Gastroesophageal sphincter (tissue), 4 donors: Measurements from ENCODE around the gene CHRND. TPM values are rescaled to one million over a fixed set of nuclear protein-coding genes. Genes with fewer than 3 reads are reported as not detected.

ENCODE experiments used
- ATAC-seq: fragments of 150-250 bp; one replicate; pipeline ENCODE4 v1.9.1; 2016; ENCODE audit warnings: mild to moderate bottlenecking, moderate library complexity
- H3K27ac ChIP-seq, 4 donors: fragments of 200-600 bp; sonication (generic) in 3 of 4; 1 replicate in 3 of 4; 2 replicates in 1 of 4; pipeline ENCODE4 v1.5.1; 2016 to 2019
- H3K27me3 ChIP-seq: fragments of 200-600 bp; sonication (generic); one replicate; pipeline ENCODE4 v1.5.1; 2019
- H3K36me3 ChIP-seq, 2 donors: fragments of 200-600 bp; sonication (generic); one replicate each; pipeline ENCODE4 v1.5.1; 2019; ENCODE audit warnings: control low read depth in 1 of 2
- H3K4me1 ChIP-seq, 3 donors: fragments of 200-600 bp; sonication (generic); 1 replicate in 2 of 3; 2 replicates in 1 of 3; pipeline ENCODE4 v1.5.1; 2016 to 2019; ENCODE audit warnings: control low read depth in 2 of 3
- H3K4me3 ChIP-seq, 2 donors: fragments of 200-600 bp; sonication (generic); one replicate each; pipeline ENCODE4 v1.5.1; 2019; ENCODE audit warnings: mild to moderate bottlenecking in 1 of 2, moderate library complexity in 1 of 2
- H3K9me3 ChIP-seq, 3 donors: fragments of 200-600 bp; sonication (generic); one replicate each; pipeline ENCODE4 v1.5.1; 2017 to 2019; ENCODE audit warnings: control low read depth in 2 of 3
- CTCF ChIP-seq, 4 experiments: fragments of 200-600 bp in 2 of 4; fragments of 450-650 bp in 2 of 4; sonication (generic) in 1 of 4; IDR thresholded peaks; one replicate each; pipeline ENCODE4 v1.5.1; 2017 to 2019; ENCODE audit warnings: antibody characterized with exemption in 4 of 4, mild to moderate bottlenecking in 2 of 4, moderate library complexity in 2 of 4
- EP300 ChIP-seq: sonication (generic); formaldehyde crosslinking; IDR thresholded peaks from one replicate; pipeline ENCODE4 v1.6.1; 2017; ENCODE audit warnings: antibody characterized with exemption, mild to moderate bottlenecking
- POLR2A ChIP-seq, 2 donors: fragments of 450-650 bp; IDR thresholded peaks; one replicate each; pipeline ENCODE4 v1.6.1; 2017; ENCODE audit warnings: antibody characterized with exemption in 2 of 2, mild to moderate bottlenecking in 2 of 2, moderate library complexity in 1 of 2
- POLR2AphosphoS5 ChIP-seq: sonication (generic); formaldehyde crosslinking; IDR thresholded peaks from one replicate; pipeline ENCODE4 v1.6.1; 2017; ENCODE audit warnings: antibody characterized with exemption
- WGBS, 2 donors: methylation state at CpG; one replicate each; pipeline ENCODE4 v1.1.5; 2018; ENCODE audit warnings: low coverage in 1 of 2; 5-methylcytosine and 5-hydroxymethylcytosine counted together
- total RNA-seq, 4 donors: library from RNA; depleted of rRNA; stranded (reverse); fragments of >200 nt; gene quantifications; one replicate each; pipeline ENCODE4 v1.1.0, GENCODE V29; 2016

CHRND gene
- total RNA-seq, 4 donors from 2014 or later = not detected

- H3K36me3 ChIP-seq = peaks cover 0 to 18% of the 10 kb centered on the region in 2 donors
- 93 to 94% methylated on average over 8 to 12 of the region's 14 CpGs for WGBS, 2 donors
- H3K27ac ChIP-seq = no peak overlapping the region
- TF ChIP-seq POLR2AphosphoS5 = no peak
- ATAC-seq = no peak
- no peaks in the 10 kb centered on the region for H3K4me1 ChIP-seq
- peaks cover 32% of the 10 kb centered on the region for H3K27me3 ChIP-seq
- no peak overlapping the region for H3K4me3 ChIP-seq
- no peaks in the 10 kb centered on the region for H3K9me3 ChIP-seq
Observed at GRCh38 chr2:232543491-232543890, 17.5 kb downstream of the CHRND start.

GRCh38 chr2:232543928-232544631, 18.1 kb downstream of the CHRND start:
- TF ChIP-seq EP300 = no peak
- TF ChIP-seq POLR2AphosphoS5 = no peak
- no peak for TF ChIP-seq CTCF (IDR thresholded peaks at IDR 0.05)
- TF ChIP-seq POLR2A (IDR thresholded peaks at IDR 0.05) = no peak
- 83 to 95% methylated on average over 3 of the region's 19 CpGs for WGBS, 2 donors

GRCh38 chr2:232544674-232545073, 18.7 kb downstream of the CHRND start:
- no peak for ATAC-seq
- H3K36me3 ChIP-seq = peaks cover 0 to 18% of the 10 kb centered on the region in 2 donors
- H3K27ac ChIP-seq = no peak overlapping the region
- TF ChIP-seq POLR2A (IDR thresholded peaks at IDR 0.05) (no peak), POLR2AphosphoS5 (no peak), EP300 (no peak), CTCF (IDR thresholded peaks at IDR 0.05) (no peak)
- H3K27me3 ChIP-seq = peaks cover 20% of the 10 kb centered on the region
- WGBS, 2 donors = 88 to 100% methylated on average over 2 to 5 of the region's 6 CpGs
- no peak overlapping the region for H3K4me3 ChIP-seq
- no peaks in the 10 kb centered on the region for H3K9me3 ChIP-seq
- H3K4me1 ChIP-seq = peaks cover 0 to 5% (median 0%) of the 10 kb centered on the region in 3 donors

More at GRCh38 chr2:232543928-232544631, 18.1 kb downstream of the CHRND start:
- Histone ChIP-seq H3K4me1 (no peaks in the 10 kb centered on the region), H3K4me3 (no peak overlapping the region), H3K36me3 (peaks cover 0 to 18% of the 10 kb centered on the region in 2 donors), H3K9me3 (no peaks in the 10 kb centered on the region), H3K27ac (no peak overlapping the region), H3K27me3 (peaks cover 26% of the 10 kb centered on the region)
- ATAC-seq = no peak

GRCh38 chr2:232545511-232546375, 19.8 kb downstream of the CHRND start:
- WGBS, 2 donors = 91% methylated on average over 15 of the region's 17 CpGs; no CpG with 5 or more reads in 1 of the 2 donors
- Histone ChIP-seq H3K4me3 (no peak overlapping the region), H3K36me3 (peaks cover 0 to 18% of the 10 kb centered on the region in 2 donors), H3K27ac (no peak overlapping the region), H3K27me3 (peaks cover 9% of the 10 kb centered on the region), H3K4me1 (peaks cover 0 to 11% (median 0%) of the 10 kb centered on the region in 3 donors), H3K9me3 (no peaks in the 10 kb centered on the region)
- ATAC-seq = no peak
- TF ChIP-seq CTCF (IDR thresholded peaks at IDR 0.05) = no peak
- no peak for TF ChIP-seq EP300
- no peak for TF ChIP-seq POLR2AphosphoS5
- TF ChIP-seq POLR2A (IDR thresholded peaks at IDR 0.05) = no peak

GRCh38 chr2:232547991-232548390, 22.0 kb downstream of the CHRND start:
- TF ChIP-seq EP300 (no peak), POLR2AphosphoS5 (no peak), CTCF (IDR thresholded peaks at IDR 0.05) (no peak), POLR2A (IDR thresholded peaks at IDR 0.05) (no peak)
- Histone ChIP-seq H3K36me3 (peaks cover 0 to 30% of the 10 kb centered on the region in 2 donors), H3K4me1 (peaks cover 4 to 31% (median 11%) of the 10 kb centered on the region in 3 donors), H3K27ac (no peak overlapping the region), H3K4me3 (no peak overlapping the region), H3K27me3 (no peaks in the 10 kb centered on the region), H3K9me3 (no peaks in the 10 kb centered on the region)
- ATAC-seq = no peak
- 93 to 98% methylated on average over 4 to 6 of the region's 6 CpGs for WGBS, 2 donors
